Measurements from ENCODE around the gene NT5C3B.
"Not testable (repeated sequence)": the region's sequence is repeated elsewhere in the genome, so short reads cannot be mapped to it uniquely, and the experiment has no call there.

The NT5C3B gene

GRCh38 chr17:41835800-41836549 lies at the start of gene NT5C3B:
Gene NT5C3B (minus strand): TSS chr17:41836232. CDS start chr17:41836193, 39 bp downstream.
- peak; percentile 44 for DNase-seq (ENCODE audit: low read depth)

- no peak for DNase-seq (ENCODE audit: low read depth)
These were observed 49.7 kb upstream of the NT5C3B start for GRCh38 chr17:41885733-41886132.

GRCh38 chr17:41882756-41883155 lies 46.7 kb upstream of the NT5C3B start:
- no peak for DNase-seq (ENCODE audit: low read depth)

DNA sequence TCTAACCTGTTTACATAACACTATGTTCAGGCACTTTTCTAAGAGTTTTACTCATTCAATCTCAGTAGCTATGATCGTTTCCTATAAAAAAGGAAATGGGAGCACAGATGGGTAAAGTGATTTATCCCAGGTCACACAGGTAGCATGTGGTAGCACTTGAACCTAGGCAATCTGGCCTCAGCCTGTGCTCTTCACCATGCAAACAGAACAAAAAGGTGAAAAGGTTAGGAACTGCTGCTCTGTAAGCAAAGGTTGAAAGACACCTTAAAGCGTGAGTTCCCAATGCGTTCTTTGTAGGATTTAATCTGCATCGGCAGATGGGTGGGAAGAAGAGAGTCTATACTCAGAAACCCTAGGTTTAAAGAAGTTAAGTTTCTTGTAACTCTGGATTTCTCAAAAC lies 44.1 kb upstream of the NT5C3B start:
- no peak for DNase-seq (ENCODE audit: low read depth)

- DNase-seq (ENCODE audit: low read depth) = not testable (repeated sequence)
These were observed 38.2 kb upstream of the NT5C3B start for GRCh38 chr17:41874293-41874670.

DNA sequence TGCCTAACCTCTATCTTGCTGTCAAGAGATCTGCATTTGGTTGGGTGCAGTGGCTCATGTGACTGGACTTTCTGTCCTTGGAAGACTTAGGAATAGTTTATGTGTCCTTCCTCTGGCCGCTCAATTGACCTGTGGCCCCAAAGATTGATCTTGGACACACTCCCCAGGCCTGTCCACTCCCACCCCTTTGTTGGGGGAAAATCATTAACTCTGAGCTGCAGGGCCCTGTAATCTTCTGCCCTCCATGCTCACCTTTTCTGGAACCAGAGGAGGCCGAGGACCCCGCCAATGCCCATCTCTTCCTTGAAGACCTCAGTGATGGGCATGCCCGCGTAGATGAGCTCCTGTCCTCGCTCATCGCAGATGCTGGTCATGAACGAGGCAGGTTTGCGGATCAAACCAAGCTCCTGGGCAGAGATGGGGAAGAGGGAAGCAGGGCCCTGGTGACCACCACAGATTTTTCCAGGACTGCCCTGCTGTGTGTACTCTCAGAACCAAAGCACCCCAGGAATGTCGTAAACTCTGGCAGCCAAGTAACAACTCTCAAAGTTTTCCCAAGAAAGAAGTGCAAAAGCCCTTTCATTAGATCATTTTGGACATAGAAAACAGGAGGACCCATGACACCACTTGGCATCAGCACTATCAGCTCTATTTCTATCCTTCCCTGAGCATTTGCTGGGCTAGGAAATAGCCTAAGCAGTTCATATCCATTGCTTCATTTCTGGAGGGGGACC lies 37.7 kb upstream of the NT5C3B start:
- DNase-seq (ENCODE audit: low read depth) = no peak

- DNase-seq (ENCODE audit: low read depth) = no peak
These were observed 35.8 kb upstream of the NT5C3B start for GRCh38 chr17:41871789-41872188.

- DNase-seq (ENCODE audit: low read depth) = no peak
These were observed 34.6 kb upstream of the NT5C3B start for GRCh38 chr17:41870627-41871026.

DNA sequence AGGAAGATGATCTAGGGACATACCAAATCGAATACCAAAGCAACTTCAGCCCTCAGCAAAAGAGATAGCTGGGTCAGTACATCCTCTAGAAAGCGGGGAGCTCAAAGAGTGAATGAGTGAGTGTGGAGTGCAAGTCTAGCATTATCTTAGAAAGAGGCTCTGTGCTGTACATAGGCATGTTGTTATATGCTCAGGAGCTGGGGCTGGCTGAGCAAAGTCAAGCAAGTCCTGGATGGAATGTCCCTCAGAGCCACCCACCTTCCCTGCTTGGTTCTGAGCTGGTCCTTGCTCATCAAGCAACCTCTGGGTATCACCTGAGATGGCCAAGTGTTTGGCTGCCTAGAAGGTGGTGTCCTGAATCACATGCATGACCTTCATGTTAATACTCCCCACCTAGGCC lies 34.1 kb upstream of the NT5C3B start:
- no peak for DNase-seq (ENCODE audit: low read depth)

- no peak for DNase-seq (ENCODE audit: low read depth)
These were observed 33.4 kb upstream of the NT5C3B start for GRCh38 chr17:41869426-41869825.

- no peak for DNase-seq (ENCODE audit: low read depth)
These were observed 32.5 kb upstream of the NT5C3B start for GRCh38 chr17:41868568-41868967.

DNA sequence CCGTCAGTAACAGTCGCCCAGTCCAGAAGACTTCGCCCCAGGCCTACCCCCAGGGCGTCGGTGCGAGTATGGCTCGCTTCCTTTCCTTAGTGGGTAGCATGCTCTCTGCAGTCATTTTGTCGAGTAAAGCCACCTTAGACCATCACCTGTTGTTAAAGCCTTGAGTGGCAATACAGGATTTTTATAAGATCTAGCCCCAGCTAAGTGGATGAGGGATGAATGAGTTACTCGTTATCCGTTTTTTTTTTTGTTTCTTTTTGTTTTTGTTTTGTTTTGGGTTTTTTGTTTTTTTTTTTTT lies 29.5 kb upstream of the NT5C3B start:
- no peak for DNase-seq (ENCODE audit: low read depth)

GRCh38 chr17:41864836-41865595 lies 29.0 kb upstream of the NT5C3B start, which contains the start of gene KLHL11:
Gene KLHL11 (minus strand): TSS chr17:41865423. CDS start chr17:41865370, 53 bp downstream.
- DNase-seq (ENCODE audit: low read depth) = peak; percentile 79

DNA sequence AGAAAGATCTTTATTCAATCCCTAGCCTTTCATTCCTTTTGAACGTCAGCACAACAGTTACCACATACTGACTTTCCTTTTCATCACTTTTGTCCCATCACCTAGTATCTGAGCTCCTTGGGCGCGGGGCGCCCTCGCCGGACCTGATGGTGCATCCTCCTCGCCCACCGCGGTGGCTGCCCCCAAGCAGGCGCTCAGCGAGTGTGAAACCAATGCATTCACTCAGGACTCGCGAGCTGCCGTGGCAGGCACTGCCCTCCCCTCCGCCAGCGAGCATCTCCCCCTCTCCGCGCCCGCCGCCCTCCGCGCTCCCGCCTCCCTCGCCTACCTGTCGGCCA lies 28.4 kb upstream of the NT5C3B start:
- no peak for DNase-seq (ENCODE audit: low read depth)

- no peak for DNase-seq (ENCODE audit: low read depth)
These were observed 27.2 kb upstream of the NT5C3B start for GRCh38 chr17:41863074-41863848.

DNA sequence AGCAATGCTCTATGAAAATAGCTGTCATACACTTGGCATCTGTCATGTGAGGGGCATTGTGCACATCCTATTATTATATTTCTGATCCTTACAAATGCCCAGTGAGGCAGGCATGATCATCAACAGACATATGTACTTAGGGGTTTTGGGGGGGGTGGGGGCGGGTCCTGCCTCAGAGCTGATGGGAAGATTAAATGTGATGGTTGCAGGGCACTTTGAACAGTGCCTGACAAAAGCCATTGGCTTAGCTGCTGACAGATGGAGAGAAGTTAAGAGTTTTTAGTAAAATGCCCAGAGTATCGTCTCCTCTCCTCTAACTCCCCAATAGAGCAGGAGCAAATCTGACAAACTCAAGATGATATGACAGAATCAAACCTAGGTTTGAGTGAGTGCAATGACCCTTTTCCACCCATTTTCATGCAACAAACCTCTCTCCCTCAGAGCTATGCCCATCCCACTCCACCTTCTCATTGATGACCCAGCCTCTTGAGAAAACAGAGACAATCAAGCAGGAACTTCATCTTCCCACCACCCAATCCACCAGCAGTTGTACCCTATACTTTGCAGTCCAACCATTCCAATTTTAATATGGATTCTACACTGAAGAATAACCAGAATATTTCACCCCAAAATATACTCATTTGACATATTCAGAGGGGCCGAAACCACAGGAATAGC lies 24.4 kb upstream of the NT5C3B start:
- no peak for DNase-seq (ENCODE audit: low read depth)

DNA sequence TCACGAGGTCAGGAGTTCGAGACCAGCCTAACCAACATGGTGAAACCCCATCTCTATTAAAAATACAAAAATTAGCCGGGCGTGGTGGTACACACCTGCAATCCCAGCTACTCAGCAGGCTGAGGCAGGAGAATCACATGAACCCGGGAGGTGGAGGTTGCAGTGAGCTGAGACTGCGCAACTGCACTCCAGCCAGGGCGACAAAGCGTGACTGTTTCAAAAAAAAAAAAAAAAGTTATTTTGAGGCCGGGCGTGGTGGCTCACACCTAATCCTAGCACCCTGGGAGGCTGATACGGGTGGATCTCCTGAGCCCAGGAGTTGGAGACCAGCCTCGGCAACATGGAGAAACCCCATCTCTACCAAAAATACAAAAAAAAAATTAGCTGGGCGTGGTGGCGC lies 15.3 kb upstream of the NT5C3B start:
- DNase-seq (ENCODE audit: low read depth) = not testable (repeated sequence)

- DNase-seq (ENCODE audit: low read depth) = no peak
These were observed 13.4 kb upstream of the NT5C3B start for GRCh38 chr17:41849251-41849990.

GRCh38 chr17:41848788-41849187 lies 12.8 kb upstream of the NT5C3B start:
- DNase-seq (ENCODE audit: low read depth) = no peak

GRCh38 chr17:41844971-41845370 lies 8.9 kb upstream of the NT5C3B start:
- no peak for DNase-seq (ENCODE audit: low read depth)

DNA sequence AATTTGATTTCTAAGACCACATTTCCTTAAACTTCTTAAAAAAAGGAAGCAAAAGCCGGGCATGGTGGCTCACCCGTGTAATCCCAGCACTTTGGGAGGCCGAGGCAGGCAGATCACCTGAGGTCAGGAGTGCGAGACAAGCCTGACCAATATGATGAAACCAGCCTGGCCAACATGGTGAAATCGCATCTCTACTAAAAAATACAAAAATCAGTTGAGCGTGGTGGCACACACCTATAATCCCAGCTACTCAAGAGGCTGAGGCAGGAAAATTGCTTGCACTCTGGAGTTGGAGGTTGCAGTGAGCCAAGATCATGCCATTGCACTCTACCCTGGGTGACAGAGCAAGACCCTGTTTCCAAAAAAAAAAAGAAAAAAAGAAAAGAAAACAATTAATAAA lies 4.7 kb upstream of the NT5C3B start:
- not testable (repeated sequence) for DNase-seq (ENCODE audit: low read depth)

Data from T-helper 22 cell (primary cell).